ENCODE measurements around the gene KRTAP13-1. TPM values are rescaled to one million over a fixed set of nuclear protein-coding genes. Genes with fewer than 3 reads are reported as not detected.

KRTAP13-1 gene
- total RNA-seq, result not detected in 2 replicates

DNA sequence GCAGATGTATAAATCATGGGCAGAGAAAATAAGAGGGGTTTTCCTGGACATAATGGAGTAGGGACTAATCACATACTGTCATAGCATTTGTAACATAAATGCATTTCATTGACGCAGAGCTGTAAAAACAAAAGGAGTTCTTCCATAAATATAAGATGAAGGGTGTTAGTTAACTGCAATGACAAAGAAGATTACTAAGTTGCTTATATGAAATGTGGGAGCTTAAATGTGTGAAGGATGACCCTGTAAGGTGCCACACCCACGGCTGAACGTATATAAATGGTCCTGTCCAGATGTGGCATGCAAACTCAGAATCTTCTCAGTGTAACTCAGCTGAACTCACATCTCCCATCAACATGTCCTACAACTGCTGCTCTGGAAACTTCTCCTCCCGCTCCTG, at the start of gene KRTAP13-1:
TSS of gene KRTAP13-1 (plus strand) at position 301 of the 400 bp plus-strand sequence. CDS start at position 357, 56 bp downstream.
- no peak for DNase-seq (ENCODE audit: low read depth)
- no peak within 1 kb of the TSS for H3K4me3 ChIP-seq (ENCODE audit: low read depth, low read length)
- TF ChIP-seq, protein P1, sequence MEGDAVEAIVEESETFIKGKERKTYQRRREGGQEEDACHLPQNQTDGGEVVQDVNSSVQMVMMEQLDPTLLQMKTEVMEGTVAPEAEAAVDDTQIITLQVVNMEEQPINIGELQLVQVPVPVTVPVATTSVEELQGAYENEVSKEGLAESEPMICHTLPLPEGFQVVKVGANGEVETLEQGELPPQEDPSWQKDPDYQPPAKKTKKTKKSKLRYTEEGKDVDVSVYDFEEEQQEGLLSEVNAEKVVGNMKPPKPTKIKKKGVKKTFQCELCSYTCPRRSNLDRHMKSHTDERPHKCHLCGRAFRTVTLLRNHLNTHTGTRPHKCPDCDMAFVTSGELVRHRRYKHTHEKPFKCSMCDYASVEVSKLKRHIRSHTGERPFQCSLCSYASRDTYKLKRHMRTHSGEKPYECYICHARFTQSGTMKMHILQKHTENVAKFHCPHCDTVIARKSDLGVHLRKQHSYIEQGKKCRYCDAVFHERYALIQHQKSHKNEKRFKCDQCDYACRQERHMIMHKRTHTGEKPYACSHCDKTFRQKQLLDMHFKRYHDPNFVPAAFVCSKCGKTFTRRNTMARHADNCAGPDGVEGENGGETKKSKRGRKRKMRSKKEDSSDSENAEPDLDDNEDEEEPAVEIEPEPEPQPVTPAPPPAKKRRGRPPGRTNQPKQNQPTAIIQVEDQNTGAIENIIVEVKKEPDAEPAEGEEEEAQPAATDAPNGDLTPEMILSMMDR (conservative IDR thresholded peaks at IDR 0.05; ENCODE audit: low read depth, low read length), result no peak

- TF ChIP-seq, protein P1 (conservative IDR thresholded peaks at IDR 0.05; ENCODE audit: low read depth, low read length), result no peak
- no peak within 1 kb of the TSS for H3K4me3 ChIP-seq (ENCODE audit: low read depth, low read length)
- no peak for DNase-seq (ENCODE audit: low read depth)
Observed at GRCh38 chr21:30348506-30348905, 47.3 kb upstream of the KRTAP13-1 start, which contains the start of gene KRTAP23-1. KRTAP23-1 (minus strand) TSS chr21:30348606; CDS start chr21:30348606, 0 bp downstream.

GRCh38 chr21:30349572-30349971, 46.3 kb upstream of the KRTAP13-1 start:
- H3K4me3 ChIP-seq (ENCODE audit: low read depth, low read length), result no peak overlapping the region
- no peak for DNase-seq (ENCODE audit: low read depth)
- TF ChIP-seq, protein P1 (conservative IDR thresholded peaks at IDR 0.05; ENCODE audit: low read depth, low read length), result no peak

DNA sequence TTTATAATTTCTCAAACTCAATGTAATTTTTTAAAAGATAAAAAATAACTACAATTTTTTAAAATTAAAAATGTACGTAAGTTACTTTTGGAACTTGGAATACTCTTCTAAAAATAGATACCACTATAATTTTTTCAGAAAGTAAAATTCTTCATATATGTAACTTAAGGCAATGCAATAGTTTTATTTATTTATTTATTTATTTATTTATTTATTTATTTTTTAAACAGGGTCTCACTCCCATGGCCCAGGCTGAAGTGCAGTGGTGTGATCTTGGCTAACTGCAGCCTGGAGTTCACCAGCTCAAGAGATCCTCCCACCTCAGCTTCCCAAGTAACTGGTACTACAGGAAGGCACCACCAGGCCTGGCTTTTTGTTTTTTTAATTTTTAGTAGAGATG, 44.3 kb upstream of the KRTAP13-1 start:
- TF ChIP-seq, protein P1 (conservative IDR thresholded peaks at IDR 0.05; ENCODE audit: low read depth, low read length), result no peak
- H3K4me3 ChIP-seq (ENCODE audit: low read depth, low read length), result no peak overlapping the region
- no peak for DNase-seq (ENCODE audit: low read depth)

- no peak overlapping the region for H3K4me3 ChIP-seq (ENCODE audit: low read depth, low read length)
- no peak for DNase-seq (ENCODE audit: low read depth)
- TF ChIP-seq, protein P1 (conservative IDR thresholded peaks at IDR 0.05; ENCODE audit: low read depth, low read length), result no peak
Observed at GRCh38 chr21:30354308-30355005, 41.4 kb upstream of the KRTAP13-1 start.

GRCh38 chr21:30355906-30356305, 39.9 kb upstream of the KRTAP13-1 start:
- DNase-seq (ENCODE audit: low read depth), result no peak
- H3K4me3 ChIP-seq (ENCODE audit: low read depth, low read length), result no peak overlapping the region
- TF ChIP-seq, protein P1 (conservative IDR thresholded peaks at IDR 0.05; ENCODE audit: low read depth, low read length), result no peak

Measured in epithelial cell of proximal tubule (primary cell).